COR-L47 (cell line): ENCODE results near the gene TYSND1.
"Not testable (repeated sequence)": the region's sequence is repeated elsewhere in the genome, so short reads cannot be mapped to it uniquely, and the experiment has no call there.

Experiments
- DNase-seq: peaks from one replicate; lab custom pipeline; 2025; lab: John Stamatoyannopoulos, UW

TYSND1 gene

GRCh38 chr10:70109064-70109729, 37.3 kb downstream of the TYSND1 start:
- no peak for DNase-seq

DNA sequence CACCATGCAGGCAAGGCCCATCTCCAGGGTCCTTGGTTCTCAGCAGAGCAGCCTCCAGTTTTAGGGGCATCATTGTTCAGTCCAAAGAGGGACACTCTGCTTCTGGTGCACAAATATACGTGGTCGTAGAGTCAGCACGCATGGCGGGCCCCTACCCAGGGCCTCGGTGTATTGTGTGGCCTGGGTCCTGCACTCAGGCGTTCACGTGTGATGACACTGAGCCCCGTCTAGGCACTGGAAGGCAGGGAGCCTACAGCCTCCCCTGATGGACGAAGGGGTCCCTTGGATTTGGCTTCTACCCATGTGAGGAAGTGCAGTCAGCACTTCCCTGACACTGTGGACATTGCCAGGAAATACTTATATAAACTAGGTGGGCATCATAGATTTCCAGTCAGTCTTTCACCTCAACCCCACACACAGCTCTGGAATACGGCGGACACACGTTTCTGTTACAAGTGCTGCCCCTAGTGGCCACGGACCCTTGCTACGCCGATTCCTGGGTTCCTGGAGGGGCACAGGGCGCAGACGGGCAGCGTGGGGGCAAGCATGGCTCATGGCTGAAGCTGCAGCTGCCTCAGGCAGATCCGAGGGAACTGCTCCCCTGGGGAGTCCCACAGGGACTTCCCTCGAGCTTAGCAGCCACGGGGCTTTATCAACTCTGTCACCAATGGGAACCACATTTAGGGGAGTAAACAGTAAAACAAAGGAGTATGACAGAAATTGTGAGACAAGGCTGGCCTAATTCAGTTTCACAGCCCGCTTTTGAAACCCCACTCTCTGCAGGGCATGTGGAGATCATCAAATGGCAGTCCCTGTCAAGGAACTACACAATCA, 39.3 kb downstream of the TYSND1 start:
- DNase-seq, result no peak

GRCh38 chr10:70101668-70102067, 44.8 kb downstream of the TYSND1 start:
- no peak for DNase-seq

- not testable (repeated sequence) for DNase-seq
Observed at GRCh38 chr10:70101068-70101562, 45.4 kb downstream of the TYSND1 start.

DNA sequence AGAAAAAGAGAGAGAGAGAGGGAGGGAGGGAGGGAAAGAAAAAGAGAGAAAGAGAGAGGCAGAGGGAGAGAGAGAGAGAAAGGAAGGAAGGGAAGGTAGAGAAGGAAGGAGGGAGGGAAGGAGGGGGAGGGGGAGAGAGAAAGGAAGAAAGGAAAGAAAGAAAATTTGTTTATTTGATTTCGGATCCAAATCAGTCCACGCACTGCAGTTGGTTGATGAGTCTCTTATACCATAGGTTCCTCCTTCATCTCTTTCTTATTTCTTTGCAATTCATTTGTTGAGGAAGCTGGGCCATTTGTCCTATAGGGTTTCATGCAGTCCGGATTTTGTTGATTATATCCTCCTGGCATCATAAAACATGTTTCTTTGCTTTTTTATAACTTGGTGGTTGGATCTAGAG, 48.2 kb downstream of the TYSND1 start:
- no peak for DNase-seq

DNA sequence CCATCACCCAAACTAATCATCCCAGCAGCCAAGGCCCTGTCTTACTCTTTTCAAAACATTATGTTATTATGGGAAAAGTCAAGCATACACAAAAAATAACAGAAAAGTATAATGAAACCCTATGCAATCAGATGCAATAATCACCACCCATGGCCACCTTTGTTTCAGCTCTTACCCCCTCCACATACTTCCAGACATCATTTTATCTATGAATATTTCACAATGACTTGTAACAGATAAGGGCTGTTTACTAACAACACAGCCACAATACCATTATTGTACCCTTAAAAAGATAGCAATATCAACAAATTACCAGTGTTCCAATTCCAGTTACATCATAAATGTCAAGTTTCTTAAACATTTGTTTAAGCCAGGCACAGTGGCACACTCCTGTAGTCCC, 49.0 kb downstream of the TYSND1 start:
- no peak for DNase-seq

GRCh38 chr10:70096705-70097420, 49.6 kb downstream of the TYSND1 start:
- no peak for DNase-seq

GRCh38 chr10:70096016-70096704, 50.3 kb downstream of the TYSND1 start:
- DNase-seq, result no peak

DNA sequence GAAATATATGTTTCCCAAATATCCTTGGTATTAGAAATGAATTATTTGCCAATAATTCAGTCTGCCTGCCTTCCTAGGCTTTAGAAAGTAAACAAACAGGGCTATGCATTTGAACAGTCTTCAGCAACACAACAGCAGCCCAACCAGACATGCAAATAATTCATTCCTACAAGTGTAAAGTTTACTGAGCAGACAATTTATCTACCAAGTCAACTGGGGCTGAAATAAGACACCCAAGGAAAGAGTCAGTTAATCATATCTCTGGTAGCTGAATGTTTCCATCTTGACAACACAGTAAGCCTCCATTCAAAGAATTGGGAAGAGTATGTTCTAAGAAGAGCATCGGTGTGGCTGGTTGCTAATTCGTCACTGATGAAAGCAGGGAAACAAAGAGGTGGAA, 52.2 kb downstream of the TYSND1 start:
- DNase-seq, result no peak

- no peak for DNase-seq
Observed at GRCh38 chr10:70093335-70093944, 53.1 kb downstream of the TYSND1 start.

DNA sequence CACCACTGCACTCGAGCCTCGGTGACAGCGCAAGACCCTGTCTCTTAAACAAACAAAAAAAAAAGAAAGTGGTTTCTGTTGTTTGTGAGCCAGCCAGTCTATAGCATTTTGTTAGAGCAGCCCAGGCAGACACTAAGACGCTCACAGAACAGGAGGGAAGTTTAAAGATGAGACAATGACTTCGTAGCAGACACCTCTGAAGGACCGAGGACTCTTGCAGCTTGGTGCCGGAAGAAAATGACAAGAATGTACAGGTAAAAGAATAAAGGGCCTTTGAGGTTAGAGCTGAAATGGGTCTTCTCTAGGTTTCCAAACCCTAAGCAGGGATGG, 54.1 kb downstream of the TYSND1 start:
- DNase-seq, result no peak

DNA sequence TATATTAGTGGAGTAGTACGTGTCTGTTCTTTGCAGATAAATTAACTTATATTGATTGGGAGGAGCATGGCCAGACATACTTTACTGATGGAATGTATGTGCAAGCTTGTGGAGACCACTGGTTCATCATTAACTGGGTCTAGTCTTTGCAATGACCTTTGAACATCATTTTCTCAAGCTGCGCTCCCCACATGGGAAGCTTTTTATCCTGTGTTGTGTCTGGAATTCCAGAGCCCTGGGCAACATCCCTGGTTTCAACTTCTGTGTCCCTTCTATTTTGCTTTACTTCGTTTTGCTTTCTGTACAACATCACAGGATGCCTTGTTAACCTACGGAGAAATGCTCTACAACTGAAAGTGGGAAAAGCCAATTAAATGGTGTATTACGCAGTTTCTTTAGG, 55.5 kb downstream of the TYSND1 start:
- DNase-seq, result no peak

DNA sequence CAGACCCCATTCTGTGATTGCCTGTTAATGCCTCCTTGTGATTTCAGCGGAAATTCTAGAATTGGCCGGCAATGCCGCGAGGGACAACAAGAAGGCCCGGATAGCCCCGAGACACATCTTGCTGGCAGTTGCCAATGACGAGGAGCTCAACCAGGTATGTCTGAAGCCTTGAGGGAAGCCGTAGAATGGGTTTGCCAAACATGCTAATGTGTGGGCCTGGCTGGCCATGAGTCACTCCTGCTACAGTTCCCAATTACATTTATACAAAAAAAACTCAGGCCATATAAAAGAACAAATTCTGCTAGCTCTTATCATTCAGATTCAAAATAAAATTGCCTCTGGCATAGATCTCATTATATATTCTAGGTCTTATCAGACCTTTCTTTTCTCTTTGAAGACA, 56.5 kb downstream of the TYSND1 start:
- no peak for DNase-seq

DNA sequence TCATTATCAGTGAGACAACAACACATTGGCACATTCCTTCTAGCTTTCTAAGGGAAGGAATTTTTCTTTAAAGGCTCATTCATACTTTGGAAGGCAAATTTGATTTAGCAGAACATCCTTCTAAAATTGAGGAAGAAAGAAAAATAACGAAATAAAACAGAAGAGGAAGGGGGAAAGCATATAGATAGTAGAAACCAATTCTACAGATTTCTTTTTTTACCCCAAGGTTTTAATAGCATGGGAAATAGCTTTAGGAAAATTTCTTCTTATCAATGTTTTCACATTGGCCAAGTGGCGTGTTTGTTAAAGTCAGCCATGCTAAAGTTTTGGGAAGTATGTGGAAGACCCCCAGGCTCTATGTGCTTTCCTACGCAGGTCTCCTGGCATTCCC, 58.2 kb downstream of the TYSND1 start:
- no peak for DNase-seq
